Measurements from ENCODE around the gene ACAD8. TPM values are rescaled to one million over a fixed set of nuclear protein-coding genes. Genes with fewer than 3 reads are reported as not detected.

The ACAD8 gene
- total RNA-seq, 3 donors from 2014 or later: 20.5 to 46.2 (median 40.4) TPM

DNA sequence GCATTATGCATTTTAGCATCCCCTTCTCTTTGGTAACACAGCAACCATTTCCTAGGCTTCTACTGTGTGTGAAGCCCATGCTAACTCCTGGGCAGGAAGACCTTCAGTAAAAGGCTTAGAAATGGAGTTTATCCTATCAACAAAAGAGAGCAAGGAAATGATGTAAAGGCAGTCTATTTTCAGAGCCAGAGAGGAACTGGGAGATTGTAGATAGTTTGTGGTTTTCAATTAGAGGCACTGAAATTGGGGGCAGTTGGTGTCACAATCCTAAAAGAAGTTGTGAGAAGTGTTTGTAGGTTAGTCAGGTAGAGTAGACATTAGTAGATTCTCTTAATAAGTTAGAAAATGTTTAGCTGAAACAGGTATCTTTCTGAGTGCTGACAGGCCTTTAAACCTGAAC is 7.1 kb downstream of the ACAD8 start:
- TF ChIP-seq, protein P1, sequence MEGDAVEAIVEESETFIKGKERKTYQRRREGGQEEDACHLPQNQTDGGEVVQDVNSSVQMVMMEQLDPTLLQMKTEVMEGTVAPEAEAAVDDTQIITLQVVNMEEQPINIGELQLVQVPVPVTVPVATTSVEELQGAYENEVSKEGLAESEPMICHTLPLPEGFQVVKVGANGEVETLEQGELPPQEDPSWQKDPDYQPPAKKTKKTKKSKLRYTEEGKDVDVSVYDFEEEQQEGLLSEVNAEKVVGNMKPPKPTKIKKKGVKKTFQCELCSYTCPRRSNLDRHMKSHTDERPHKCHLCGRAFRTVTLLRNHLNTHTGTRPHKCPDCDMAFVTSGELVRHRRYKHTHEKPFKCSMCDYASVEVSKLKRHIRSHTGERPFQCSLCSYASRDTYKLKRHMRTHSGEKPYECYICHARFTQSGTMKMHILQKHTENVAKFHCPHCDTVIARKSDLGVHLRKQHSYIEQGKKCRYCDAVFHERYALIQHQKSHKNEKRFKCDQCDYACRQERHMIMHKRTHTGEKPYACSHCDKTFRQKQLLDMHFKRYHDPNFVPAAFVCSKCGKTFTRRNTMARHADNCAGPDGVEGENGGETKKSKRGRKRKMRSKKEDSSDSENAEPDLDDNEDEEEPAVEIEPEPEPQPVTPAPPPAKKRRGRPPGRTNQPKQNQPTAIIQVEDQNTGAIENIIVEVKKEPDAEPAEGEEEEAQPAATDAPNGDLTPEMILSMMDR (IDR thresholded peaks at IDR 0.05): no peak
- Histone ChIP-seq H3K4me3 (no peak overlapping the region), H3K27ac (peak overlapping the region; percentile 23 to 41), H3K9me3 (no peaks in the 10 kb centered on the region), H3K4me1 (no peaks in the 10 kb centered on the region), H3K36me3 (no peaks in the 10 kb centered on the region), H3K27me3 (no peaks in the 10 kb centered on the region)
- no peak for DNase-seq (ENCODE audit: low spot score in 2 of 2)
- intact Hi-C loops (cut with DNase I; ENCODE audit: low total_unique reads): no loop called here

DNA sequence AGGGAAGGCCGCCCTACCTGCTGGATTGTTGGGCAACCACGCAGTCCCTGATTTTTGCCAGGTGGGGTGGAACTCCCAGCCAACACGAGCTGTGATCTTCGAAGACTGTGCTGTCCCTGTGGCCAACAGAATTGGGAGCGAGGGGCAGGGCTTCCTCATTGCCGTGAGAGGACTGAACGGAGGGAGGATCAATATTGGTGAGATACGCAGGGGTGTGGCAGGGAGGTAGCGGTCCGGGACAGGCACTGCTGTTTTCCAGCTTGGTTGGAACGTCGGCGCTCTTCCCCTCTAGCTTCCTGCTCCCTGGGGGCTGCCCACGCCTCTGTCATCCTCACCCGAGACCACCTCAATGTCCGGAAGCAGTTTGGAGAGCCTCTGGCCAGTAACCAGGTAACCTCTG is 7.6 kb downstream of the ACAD8 start:
- Histone ChIP-seq H3K4me1 (no peaks in the 10 kb centered on the region), H3K4me3 (no peak overlapping the region), H3K27me3 (no peaks in the 10 kb centered on the region), H3K36me3 (no peaks in the 10 kb centered on the region), H3K9me3 (no peaks in the 10 kb centered on the region), H3K27ac (peak overlapping the region in 1 of 2 donors; percentile 23)
- DNase-seq (ENCODE audit: low spot score in 2 of 2): no peak
- TF ChIP-seq, protein P1 (IDR thresholded peaks at IDR 0.05): no peak
- TF ChIP-seq POLR2A (IDR thresholded peaks at IDR 0.05) (no peak), POLR2AphosphoS5 (IDR thresholded peaks at IDR 0.05) (no peak)
- intact Hi-C loops (cut with DNase I; ENCODE audit: low total_unique reads): no loop called here

DNA sequence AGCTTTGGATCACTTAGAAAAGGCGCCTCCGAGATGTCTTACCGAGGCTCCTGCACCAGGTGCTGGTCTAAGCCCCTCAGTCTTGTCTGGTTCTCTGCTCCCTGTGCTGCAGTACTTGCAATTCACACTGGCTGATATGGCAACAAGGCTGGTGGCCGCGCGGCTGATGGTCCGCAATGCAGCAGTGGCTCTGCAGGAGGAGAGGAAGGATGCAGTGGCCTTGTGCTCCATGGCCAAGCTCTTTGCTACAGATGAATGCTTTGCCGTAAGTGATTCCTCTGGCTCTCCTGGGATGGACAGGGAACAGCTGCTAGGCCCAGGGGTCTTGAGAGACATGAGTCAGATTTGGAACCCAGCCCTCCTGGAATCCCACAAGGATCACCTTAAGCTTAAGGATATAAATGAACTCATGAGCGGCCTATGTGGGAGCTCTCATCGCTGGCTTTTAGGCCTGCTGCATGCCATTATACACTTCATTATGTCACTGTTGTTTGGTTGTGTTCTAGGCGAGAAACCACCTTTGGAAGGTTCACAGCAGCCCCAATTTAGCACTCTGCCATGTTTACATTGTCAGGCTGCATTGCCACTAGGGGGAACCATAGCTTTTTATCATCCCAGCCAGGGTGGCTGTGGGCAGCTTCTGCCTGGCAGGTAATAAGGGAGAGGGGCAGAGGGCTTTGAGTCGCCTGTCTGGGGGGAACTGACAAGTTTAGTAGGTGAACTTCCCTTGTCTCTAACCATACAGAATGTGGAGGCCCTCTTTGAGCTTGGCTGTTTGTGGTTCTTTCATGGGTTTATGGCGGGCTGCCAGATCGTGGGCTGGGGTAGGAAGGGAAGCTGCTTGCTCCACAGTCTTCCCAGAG is 8.5 kb downstream of the ACAD8 start:
- no peaks in the 10 kb centered on the region for H3K4me1 ChIP-seq

DNA sequence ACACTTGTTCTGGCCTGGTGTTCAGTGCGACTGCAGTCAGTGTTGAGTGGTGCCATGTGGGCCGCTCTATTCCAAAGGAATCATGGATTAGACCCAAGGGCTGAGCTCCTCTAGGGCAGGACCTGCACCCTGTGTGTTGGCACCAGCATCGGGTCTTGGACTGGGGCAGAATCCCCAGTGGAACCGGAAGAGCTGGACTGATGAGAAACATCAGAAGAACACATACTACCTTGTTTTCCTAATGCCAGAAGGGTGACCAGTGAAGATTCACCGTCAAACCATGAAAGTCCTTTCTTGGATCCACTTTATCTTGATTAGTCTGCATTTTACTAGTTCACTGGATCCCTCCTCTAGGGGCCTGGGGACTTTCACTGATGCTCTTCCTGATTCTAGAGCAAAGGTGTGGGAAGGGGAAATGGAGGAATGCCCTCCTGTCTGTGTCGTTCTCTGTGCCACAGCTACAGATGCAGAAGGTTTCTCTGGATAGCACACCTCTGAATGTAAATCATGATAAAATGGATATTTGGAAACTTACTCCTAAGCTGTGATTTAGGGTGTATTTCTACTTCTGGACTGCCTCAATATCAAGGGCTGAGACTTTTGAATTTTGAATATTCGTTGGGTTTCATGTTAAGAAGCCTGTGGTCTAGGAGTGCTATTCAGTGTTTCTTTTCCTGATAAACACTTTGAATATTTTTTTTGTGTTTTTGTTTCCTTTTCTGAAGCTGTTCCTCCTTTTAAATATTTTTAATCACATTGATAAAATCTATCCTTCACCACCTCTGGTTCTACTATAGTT is 11.8 kb downstream of the ACAD8 start:
- Histone ChIP-seq H3K27ac (peak overlapping the region; percentile 30 to 43), H3K36me3 (no peaks in the 10 kb centered on the region), H3K9me3 (no peaks in the 10 kb centered on the region), H3K4me3 (no peak overlapping the region), H3K27me3 (no peaks in the 10 kb centered on the region), H3K4me1 (no peaks in the 10 kb centered on the region)
- no peak for DNase-seq (ENCODE audit: low spot score in 2 of 2)
- TF ChIP-seq POLR2AphosphoS5 (IDR thresholded peaks at IDR 0.05) (no peak), POLR2A (IDR thresholded peaks at IDR 0.05) (no peak)
- TF ChIP-seq, protein P1 (IDR thresholded peaks at IDR 0.05): no peak
- intact Hi-C loops (cut with DNase I; ENCODE audit: low total_unique reads): no loop called here

More for the DNA sequence above, 8.5 kb downstream of the ACAD8 start:
- TF ChIP-seq, protein P1 (IDR thresholded peaks at IDR 0.05): peak in 1 of 3 donors; percentile 23
- no peak for TF ChIP-seq POLR2AphosphoS5 (IDR thresholded peaks at IDR 0.05)
- TF ChIP-seq POLR2A (IDR thresholded peaks at IDR 0.05): no peak
- H3K9me3 ChIP-seq: no peaks in the 10 kb centered on the region
- H3K27ac ChIP-seq: no peak overlapping the region
- intact Hi-C loops (cut with DNase I; ENCODE audit: low total_unique reads): no loop called here
- no peaks in the 10 kb centered on the region for H3K27me3 ChIP-seq
- no peak for DNase-seq (ENCODE audit: low spot score in 2 of 2)
- H3K36me3 ChIP-seq: no peaks in the 10 kb centered on the region
- H3K4me3 ChIP-seq: no peak overlapping the region

DNA sequence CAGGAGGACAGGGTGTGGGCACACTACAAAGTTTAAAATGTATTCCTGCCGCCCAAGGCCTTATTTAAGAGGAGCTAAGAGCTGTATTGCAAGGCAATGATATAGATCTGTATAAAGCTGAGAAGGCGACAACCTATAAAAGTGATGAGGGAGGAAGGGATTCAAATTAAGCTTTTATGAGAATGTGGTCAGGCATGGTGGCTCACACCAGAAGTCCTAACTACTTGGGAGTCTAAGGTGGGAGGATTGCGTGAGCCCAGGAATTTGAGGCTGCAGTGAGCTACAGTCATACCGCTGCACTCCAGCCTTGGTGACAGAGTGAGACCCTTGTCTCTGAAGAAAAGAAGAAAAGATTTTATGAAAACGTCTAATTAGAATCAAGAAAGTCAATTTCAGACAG is 13.1 kb downstream of the ACAD8 start:
- TF ChIP-seq POLR2A (IDR thresholded peaks at IDR 0.05) (no peak), POLR2AphosphoS5 (IDR thresholded peaks at IDR 0.05) (no peak)
- TF ChIP-seq, protein P1 (IDR thresholded peaks at IDR 0.05): no peak
- H3K4me1 ChIP-seq: no peaks in the 10 kb centered on the region
- no peaks in the 10 kb centered on the region for H3K36me3 ChIP-seq
- no peak for DNase-seq (ENCODE audit: low spot score in 2 of 2)
- intact Hi-C loops (cut with DNase I; ENCODE audit: low total_unique reads): no loop called here
- peak overlapping the region; percentile 26 to 58 for H3K27ac ChIP-seq
- H3K27me3 ChIP-seq: peaks cover 0 to 2% of the 10 kb centered on the region in 2 donors
- no peak overlapping the region for H3K4me3 ChIP-seq
- H3K9me3 ChIP-seq: no peaks in the 10 kb centered on the region

Measured in breast epithelium (tissue), 4 donors.